ENCODE results near the gene ZBTB7C.

ZBTB7C gene

DNA sequence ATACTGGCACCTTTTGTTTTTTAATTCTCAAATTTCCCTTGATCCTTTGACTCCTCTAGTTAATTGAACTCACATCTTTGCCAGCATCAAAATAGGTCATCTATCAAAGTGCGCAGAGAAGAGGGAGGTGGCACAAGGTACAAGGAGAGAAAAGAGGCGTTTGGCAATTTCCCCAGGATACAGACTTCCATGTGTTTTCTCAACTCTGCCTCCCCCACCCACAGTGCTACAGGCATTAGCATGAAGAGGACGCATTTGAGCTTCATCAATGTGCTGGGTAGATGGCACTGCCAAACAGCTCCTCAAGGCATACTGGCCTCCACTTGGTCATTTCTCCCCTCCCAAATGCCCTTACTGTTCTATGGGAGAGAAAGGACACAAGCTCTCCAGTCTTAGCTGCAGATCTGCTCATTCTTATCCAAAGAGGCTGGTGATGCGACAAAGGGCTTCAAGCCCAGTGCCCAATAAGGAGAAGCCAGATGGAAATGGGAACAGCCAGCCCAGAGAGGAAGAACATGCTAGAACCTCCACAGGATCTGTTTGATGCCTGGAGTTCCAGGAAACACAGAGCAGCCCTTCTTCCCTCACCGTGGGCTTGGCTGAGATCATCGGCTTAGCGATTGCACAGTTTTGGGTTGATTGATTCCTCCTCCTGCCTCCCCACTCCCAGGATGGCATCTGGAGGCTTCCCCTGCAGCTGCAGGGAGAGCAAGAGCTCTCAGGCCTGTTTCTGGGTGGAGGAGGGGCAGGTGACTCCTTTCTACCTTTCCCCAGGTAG, 334.1 kb downstream of the ZBTB7C start:
- no peak for DNase-seq

DNA sequence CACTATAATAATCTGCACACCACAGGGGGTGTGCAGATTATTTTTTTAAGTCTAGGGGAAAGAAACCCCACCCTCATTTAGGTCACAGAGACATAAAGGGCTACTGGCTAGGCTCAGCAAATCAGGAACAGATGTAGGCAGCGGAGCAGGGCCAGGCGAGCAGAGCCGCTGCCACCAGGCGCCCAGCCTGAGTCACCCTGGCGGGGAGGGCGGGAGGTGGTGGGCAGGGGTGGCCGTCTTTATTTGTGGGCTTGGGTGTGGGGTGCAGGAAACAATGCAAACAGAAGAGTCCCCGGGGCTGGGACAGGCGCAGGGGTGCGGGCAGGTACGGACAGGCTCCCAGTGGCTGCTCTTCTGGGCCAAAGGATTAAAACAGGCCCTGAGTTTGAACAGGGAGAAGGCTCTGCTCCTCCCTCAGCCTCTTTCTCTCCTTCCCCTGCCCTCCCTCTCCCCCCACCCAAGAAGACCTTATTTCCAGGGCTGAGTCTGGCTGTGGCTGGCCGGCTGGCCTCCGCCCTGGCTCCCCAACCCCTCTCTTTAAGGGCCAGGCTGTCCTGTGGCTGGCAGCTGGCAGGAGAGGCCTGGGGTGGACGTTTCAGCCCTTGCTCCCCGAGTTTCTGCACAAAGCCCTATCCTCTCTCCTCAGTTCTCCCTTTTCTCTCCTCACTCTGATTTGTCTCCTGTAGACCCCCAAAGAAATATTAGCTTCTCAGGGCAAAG, 335.8 kb downstream of the ZBTB7C start:
- DNase-seq = no peak

DNA sequence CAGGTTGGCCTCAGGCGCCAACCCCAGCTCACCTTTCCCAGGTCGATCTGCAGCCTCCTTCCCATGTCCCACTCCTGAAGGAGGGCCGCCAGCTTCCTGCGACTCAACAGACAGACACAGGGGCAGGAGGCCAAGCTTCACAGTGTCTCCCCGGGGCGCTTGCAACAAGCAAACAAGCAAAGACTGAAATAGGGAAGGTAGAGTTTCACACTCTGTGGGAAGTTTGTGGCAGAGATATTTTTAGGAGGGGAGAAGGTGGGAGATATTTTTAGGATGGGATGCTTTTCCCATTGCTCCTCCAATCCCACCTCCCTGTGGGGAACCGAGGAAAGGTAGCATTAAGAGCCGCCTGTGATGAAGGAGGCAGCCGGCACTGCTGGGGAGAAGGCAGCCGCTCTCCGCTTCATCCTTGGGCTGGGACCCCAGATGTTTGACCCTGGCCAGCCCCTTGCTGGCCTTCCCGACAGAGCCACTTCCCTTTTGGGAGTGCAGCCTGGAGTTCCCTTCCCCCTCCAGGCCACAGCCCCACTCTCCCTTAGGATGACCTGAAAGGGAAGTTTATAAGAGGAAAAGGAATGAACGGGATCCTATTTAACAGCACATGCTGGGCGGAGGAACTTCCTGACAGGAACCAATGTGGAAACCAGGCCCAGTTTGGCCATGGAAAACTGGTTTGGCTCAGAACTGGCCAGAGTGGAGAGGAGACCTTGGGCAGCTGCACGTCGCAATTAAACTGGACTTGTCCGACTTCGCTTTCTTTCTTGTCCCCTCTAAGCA, 336.6 kb downstream of the ZBTB7C start:
- DNase-seq = no peak

DNA sequence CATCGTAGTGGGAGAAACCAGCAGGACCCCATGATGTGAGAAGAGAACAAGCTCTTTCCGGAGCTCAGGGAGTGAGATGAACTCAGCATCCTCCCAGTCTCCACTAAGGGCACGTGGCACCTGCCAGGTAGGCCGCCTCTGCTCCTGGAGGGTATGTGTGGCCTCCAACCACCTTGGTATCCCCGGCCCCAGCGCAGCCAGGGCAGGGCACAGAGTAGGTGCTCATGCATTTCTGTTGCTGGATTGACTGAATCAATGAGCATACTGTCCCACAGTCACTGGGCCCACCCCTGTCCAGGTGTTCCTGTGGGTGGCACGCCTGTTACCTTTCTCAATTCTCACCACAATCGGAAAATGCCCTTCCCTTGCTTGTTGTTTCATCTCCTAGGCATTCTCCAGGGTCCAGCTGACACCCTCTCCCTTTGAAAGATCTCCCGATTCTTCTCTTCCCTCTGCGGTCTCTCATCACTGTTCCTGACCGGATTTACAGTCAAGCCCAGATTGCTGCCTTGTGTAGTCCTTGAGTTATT, 340.2 kb downstream of the ZBTB7C start:
- no peak for DNase-seq

DNA sequence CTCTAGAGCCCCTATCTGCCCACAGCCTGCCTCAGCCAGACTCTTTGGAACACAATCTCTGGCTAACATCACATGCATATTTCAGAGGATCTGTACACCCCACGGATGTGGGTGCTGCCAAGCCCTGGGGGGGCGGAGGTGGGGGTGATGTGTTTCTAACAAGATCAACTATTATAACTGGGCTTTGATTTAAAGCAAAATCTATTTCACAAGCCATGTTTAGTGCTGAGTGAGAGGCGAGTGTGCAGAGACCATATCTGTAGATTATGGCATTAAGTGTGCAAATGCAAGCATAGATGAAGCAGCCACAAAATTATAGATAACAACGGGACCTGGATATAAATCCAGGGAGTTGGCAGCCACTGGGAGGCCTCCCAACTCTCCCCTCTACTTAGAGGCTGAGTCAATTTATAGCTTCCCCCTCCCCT, 342.9 kb downstream of the ZBTB7C start:
- no peak for DNase-seq

DNA sequence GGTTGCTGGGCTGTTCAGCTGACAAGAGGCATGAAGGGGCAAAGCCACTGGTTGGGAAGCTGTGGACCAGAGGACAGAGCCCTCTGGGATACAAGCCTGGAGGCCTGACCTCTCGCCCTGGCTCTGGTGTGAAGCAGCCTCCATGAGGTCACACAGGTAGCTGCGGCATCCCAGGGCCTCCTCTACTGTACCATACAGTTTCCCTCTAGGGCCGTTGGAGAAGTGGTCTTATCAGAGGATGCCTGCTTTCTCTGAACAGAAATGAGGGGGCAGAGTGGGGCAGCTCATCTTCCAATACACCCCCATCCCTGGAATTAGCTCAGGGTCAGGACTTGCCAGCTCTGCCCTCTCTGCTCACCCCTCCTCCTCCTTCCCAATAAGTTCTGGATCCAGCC, 343.6 kb downstream of the ZBTB7C start:
- DNase-seq = no peak

DNA sequence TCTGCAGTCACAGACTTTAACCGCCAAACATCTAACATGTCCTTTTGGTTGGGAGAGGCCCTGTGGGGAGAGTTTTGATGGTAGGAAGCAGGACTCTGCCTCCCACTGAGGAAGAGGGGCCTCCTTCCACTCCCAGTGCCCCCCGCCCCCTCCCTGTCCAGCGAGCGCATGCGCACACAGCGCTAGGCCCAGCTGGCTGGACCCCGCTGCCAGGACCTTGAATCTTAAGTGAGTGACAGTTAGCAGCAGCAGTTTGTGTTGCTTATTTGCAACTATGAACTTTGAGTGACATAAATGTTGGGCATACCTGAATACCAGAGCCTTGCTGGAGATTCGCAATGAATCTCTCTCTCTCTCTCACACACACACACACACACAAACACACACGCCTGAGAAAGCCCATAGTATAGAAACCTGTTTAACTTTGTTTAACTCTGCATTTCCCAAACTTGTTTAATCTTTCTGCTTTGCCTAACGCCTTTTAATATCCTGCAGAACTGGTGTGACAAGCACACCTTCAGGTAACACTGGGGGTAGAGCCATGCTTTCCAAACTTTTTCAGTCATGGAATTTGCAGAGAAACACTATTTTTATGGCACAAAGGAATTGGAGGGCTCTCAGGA, 344.1 kb downstream of the ZBTB7C start:
- no peak for DNase-seq

DNA sequence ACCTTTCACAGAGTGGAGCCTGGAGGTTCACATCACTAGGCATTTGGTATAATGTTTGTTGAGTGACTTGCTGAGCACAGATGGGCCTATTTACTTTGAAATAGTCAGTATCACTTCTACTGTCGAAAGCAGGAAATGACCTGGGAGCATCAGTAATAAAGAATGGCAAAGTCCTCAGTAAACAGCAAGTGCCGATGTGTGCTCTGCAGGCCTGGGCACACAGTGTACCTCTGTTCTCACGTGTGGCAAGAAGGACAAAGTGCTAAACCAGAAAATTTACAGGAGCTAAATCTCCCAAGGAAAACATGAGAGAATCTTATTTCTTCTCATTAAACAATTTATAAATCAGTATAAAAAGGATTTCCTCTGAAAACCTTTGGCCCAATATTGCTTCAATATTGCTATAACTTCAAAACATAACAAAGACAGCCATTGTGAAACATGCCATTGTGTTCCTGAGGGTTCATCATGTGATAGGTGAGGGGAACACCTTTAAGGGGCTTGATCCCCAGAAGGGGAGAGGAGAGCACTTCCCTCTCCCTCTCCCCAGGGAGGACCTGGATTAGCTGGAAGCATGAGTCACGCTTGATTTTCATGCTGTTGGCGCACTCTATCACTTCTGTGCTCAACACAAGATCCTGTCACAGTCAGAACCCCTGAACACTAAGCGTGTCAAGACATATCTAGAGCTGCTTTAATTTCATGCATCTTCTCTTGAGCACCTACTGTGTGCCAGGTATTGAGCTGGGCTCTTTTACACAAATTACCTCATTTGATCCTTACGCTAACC, 347.2 kb downstream of the ZBTB7C start:
- no peak for DNase-seq

DNA sequence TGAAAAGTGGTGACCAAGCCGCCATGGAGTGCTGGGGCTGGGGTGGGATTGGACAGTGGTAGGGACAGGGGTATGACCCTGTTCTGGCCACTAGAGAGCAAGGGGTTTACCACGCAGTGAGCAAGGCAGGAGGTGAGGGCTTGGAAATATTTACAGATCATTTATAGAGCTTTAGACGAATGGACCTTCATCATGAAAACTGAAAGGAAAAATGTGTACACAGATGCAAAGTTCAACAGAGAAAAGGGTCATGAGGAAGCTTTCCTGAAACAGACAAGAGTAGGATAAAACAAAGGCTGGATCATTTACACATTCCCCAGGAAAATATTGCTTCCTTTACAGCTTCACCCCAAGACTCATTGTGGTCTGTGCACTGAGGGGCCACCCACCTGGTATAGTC, 348.2 kb downstream of the ZBTB7C start:
- no peak for DNase-seq

DNA sequence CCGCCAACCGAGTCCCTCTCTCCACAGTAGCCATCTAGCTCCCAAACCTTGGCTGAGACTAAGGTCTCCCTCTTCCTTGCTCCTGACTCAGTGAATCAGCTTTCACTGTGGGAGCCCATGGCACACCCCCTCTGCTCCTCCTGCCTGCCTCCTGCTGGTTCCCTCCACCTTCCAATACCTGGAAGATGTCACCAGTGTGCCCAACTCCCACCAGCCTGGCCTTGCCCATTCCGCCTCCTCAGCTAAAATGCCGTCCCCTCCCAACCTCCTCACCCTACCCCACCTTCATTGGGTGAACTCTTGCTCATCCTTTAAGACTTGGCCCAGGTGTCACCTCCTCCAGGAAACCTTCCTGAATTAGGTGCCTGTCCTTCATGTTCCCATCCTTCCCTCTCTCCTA, 348.8 kb downstream of the ZBTB7C start:
- no peak for DNase-seq

DNA sequence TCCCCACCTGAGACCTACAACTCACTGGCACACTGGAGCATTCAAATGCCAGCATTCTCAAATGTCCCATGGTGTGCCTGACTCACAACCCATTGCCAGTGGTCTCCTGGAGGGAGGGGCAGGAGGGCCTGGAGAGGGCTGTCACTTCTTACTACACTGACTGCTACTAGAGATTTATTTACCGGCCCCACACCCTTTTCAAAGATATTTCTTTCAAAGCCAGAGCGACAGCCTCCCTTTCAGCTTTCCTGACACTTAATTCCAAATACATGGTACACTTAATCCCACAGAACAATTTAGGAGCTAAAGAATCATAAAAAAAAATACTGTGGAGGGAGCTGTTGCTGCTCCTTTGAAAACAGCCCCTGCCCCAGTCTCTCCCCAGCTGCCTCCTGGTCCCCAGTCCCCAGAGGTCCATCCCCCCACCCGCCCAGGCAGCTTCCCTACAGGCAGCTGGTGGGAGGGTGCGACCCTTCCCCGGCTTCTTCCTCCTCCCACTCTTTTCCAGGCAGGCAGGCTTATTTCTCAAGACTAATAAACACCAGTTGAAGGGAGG, 349.6 kb downstream of the ZBTB7C start:
- DNase-seq = no peak

DNA sequence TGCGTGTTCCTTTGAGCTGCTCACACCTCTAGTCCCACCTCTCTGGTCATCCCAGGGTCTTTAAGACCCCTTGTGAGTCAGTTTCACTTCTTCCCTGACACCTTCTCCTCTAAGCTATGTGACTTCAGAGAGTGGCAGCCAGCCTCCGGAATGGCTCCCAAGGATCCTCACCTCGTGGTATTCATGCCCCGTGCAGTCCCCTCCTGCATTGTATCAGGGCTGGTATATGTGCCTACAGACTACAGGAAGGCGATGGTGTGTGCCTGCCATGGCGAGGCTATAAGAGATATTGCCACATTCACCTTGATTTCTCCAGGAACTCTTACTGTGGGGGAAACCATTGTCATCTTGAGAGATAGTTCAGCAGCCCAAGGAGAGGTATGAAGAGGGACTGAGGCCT, 350.7 kb downstream of the ZBTB7C start:
- DNase-seq = no peak

DNA sequence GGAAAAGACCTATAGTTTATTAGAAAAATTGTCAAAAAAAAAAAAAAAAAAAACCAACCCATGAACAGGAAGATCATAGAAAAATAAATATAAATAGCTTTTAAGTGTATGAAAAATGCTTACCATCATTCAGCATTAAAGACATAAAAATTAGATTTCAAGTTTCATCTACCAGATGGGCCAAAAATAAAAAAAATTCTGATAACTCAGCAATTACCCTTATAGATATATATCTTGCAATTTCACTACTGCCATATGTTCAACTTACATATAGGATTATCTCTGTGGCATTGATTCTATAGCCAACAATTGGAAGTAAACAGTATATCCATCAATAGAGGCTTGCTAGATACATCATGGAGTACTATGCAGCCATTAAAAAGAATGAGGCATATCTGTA, 352.2 kb downstream of the ZBTB7C start:
- no peak for DNase-seq

DNA sequence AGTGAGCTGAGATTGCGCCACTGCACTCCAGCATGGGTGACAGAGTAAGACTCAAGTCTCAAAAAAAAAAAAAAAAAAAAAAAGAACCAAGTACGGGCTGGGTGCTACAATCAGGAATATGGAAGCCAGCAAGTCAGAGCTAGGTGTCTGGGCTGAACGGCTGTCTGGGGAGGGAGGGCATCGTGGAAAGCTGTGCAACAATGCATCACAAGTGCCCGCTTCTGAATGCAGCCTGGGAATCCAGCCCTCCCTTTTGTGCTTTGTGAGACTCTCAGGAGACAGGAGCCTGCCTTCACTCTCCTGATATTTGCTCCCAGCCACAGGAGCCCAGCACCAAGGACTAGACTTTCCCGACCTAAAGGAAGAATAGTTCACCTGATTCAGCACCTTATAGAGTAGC, 353.8 kb downstream of the ZBTB7C start:
- DNase-seq = no peak

DNA sequence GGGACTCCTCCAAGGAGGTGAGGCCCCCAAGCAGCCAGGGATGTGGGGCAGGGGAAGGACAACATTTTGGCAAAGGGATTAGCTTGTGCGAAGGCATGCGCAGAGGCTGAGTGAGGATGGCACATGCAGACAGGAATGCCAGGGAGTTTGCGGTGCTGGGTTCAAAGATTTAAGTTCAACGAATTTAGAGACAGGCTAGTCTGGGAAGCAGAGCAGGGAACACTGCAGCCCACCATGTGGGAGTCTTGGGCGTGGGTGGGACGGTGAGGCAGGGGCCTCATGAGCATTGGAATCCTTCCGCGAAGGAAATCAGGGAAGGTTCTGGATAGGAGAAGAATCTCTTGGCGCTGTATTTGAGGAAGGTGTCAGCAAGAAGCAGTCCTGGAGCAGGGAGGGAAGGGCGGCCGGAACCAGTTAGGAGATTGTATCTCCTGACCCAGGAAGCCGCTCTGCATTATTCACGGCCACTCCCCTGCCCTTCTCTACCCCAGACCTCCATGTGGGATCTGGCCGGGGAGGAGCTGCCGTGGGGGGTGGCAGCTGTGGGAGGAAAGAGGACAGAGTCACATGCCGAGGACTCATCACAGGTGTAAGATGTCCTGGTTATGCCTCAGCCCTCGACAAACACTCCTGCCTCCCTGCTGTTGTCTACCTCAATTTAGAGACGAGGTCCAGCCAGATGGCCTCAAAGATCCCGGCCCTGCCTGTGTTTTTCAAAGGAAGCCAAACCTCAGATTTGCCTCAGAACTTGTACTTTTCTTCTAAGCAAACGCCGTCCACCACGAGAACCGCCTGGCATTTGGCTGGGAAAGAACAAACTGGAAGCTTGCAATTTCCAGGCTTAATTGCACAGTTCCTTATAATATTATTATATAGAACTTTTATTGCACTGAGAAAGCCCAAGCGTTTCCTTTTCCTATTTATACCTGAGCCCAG, 355.0 kb downstream of the ZBTB7C start:
- DNase-seq = no peak

DNA sequence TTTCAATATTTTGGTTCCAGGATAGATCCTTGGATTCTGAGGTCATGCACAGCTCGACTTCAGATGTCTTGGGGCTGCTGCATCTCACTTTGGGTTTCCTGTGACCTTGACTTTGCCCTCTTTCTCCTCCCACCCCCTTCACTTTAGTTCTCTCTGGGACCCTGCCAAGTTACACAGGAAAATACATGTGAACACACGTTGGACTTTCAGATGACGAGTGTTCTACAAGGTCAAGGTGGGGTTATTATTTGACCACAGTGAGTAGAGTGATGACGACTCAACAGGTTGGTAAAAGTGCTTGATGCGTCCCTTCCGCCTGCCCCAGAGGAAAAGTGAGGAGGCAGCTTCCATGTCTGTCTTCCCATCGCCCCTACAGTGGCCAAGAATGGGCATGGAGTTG, 356.3 kb downstream of the ZBTB7C start:
- no peak for DNase-seq

DNA sequence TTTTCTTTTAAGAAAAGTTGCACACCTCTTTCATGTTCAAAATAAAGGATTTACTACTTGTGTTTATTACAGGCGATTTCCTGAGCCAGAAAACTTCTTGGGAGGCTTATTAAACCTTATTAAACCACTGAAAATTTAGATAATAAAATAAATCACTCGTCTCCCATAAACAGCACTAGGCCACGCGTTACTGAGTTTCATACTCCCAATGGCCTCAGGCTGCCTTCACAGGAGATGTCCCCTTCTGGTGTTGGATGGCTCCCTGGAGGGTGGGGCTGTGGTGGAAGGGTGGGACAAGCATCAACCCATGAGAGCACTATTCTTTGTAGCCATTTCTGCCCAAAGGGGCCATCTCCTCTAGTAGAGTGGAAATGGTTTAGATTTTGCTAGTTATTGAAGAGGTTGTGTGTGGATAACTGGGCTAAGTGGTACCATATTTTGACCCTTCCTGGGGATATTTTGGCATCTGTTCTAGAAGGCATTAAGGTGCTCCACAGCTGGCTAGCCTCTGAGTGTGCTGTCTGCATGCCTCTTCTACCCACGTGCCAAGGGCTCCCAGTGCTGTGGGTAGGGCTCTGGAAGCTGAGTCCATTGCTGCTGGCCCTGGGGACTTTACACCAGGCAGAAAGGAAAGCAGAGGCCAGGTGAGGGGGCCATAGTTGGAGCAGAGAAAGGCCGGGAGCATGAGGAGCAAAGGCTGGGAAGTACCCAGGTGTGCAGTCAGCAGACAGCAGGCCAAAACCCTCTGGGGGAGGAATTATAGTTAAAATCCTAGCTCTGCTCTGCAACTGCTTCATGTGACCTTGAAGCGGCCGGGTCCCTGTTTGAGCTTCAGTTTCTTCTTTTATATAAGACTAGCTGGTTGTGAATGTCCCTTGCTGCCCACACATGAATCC, 357.0 kb downstream of the ZBTB7C start:
- no peak for DNase-seq

DNA sequence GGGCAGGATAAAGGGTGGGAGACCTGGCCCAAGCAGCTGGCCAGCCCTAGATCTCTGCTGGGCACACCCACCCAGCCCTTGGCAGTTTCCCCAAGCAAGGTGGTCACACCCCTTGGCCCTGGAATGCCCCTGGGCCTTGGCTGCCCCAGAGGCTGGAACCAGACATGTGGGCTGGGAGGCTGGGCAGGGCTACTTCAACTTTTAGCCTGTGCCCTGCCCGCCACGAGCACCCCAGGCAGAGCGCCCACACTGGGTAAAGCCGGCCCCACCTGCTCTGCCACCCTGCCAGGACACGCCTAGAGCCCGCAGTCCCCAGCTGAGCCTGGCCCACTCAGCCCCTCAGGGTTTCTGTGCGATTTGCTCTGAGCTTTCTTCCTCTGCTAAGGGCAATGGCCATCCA, 359.0 kb downstream of the ZBTB7C start:
- DNase-seq = no peak

DNA sequence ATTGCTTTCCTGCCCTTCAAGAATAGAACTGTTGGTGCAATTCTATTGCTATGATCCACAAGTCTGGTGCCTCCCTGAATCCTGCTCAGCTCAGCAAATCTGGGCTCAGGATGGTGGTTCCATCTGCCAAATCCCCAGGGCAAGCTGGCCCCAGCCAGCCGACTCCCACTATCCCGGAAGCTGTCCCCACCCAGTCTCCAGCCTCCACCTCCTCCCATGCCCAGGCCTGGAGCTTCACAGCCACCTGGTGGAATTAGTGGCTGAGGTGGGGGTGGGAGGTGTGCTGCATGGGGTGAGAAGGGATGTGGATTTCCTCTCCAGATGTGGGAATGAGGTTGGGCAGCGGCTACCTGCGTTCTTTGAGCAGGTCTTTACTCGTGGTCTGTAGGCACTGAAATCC, 359.4 kb downstream of the ZBTB7C start:
- DNase-seq = no peak

DNA sequence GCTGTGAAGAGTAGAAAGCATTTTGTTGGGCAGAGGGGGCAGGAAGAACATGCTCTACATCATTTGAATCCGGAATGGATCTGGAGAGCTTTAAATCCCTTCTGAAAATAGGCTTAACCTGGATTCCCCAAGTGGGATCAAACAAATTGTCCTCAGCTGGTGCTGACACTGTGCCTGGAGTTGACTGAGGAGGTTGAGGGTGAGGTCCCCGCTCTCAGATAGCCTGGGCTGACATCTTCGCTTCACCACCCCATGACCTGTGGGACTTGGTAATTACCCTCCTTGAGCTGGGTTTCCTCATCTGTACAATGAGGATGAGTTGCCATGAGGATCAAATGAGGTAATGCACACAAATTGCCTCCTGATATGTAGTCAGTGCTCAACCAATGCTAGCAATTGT, 360.9 kb downstream of the ZBTB7C start:
- no peak for DNase-seq
